ENCODE data around the gene DENND4C.
A peak's percentile ranks its signal among the peaks of the same experiment; 100 is the strongest.

DENND4C gene

DNA sequence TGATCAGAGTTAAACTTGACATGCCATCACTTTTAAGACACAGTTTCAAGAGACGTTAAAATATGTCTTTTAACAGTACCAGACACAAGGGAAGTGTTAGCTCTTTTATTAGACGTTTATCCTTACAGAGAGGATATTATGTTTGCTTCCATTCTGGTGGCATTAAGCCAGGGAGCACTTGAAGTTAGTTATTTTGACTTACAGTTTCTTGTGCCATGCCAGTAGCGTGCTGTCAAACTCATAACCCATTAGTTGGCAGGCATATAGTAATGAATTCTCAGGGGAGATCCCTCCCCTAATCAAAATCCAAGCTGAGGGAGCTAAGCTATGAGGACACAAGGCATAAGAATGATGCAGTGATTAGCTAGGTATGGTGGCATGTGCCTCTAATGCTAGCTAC is 83.1 kb downstream of the DENND4C start:
- H3K4me3 ChIP-seq (ENCODE audit: low read depth, low read length), result no peak overlapping the region
- H3K4me1 ChIP-seq (ENCODE audit: control insufficient read depth, insufficient read depth, low read length), result peaks cover 3% of the 10 kb centered on the region; the same call in 1 of the 2 replicates
- ChIA-PET CTCF (no interaction called here), POLR2A (no interaction called here)
- H3K9me3 ChIP-seq (ENCODE audit: control insufficient read depth, insufficient read depth, low read depth, low read length), result no peaks in the 10 kb centered on the region
- no peak overlapping the region for H3K27ac ChIP-seq (ENCODE audit: extremely low read depth, low read depth, low read length)
- H3K36me3 ChIP-seq (ENCODE audit: control insufficient read depth in 2 of 2, insufficient read depth in 1 of 2, low read length in 2 of 2), result peaks cover 10 to 14% of the 10 kb centered on the region in 2 experiments; a peak in 2 of 3 replicates
- no peak for TF ChIP-seq ZNF501 (tag by site-specific recombination; IDR thresholded peaks at IDR 0.05)
- no peak for TF ChIP-seq ZFP69B (tag by site-specific recombination; IDR thresholded peaks at IDR 0.05)
- TF ChIP-seq, protein P1, sequence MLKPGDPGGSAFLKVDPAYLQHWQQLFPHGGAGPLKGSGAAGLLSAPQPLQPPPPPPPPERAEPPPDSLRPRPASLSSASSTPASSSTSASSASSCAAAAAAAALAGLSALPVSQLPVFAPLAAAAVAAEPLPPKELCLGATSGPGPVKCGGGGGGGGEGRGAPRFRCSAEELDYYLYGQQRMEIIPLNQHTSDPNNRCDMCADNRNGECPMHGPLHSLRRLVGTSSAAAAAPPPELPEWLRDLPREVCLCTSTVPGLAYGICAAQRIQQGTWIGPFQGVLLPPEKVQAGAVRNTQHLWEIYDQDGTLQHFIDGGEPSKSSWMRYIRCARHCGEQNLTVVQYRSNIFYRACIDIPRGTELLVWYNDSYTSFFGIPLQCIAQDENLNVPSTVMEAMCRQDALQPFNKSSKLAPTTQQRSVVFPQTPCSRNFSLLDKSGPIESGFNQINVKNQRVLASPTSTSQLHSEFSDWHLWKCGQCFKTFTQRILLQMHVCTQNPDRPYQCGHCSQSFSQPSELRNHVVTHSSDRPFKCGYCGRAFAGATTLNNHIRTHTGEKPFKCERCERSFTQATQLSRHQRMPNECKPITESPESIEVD (tag by site-specific recombination; IDR thresholded peaks at IDR 0.05), result peak; percentile 35; the same call in 1 of the 2 replicates
- no peak for TF ChIP-seq ZNF350 (tag by site-specific recombination; IDR thresholded peaks at IDR 0.05)

DNA sequence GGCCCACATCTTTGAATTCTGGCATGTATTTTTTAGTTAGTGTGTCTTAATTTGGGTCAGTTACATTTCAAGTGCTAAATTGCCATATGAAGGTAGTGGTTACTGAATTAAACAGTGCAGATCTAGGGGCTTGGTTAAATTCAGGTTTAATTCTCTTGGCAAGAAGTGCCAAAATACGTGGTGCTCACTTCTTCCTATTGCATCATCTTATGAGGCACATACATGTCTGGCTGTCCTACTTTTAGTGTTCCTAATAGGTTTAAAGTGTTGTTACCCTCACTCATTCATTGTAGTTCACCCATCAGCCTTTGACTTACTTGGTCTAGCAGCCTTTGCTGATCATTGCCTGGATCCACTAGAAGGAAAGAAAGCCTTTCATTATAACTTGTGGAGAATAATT is 90.0 kb downstream of the DENND4C start:
- ChIA-PET CTCF (interaction anchor here (1.0 kb wide), 1 partner anchor 144 kb away, joined by 5 read pairs; no protein-coding TSS in a partner anchor), POLR2A (no interaction called here)
- Histone ChIP-seq H3K4me1 (ENCODE audit: control insufficient read depth, insufficient read depth, low read length) (no peaks in the 10 kb centered on the region), H3K36me3 (ENCODE audit: control insufficient read depth in 2 of 2, insufficient read depth in 1 of 2, low read length in 2 of 2) (peaks cover 10 to 24% of the 10 kb centered on the region in 2 experiments; a peak in 2 of 3 replicates), H3K4me3 (ENCODE audit: low read depth, low read length) (no peak overlapping the region), H3K9me3 (ENCODE audit: control insufficient read depth, insufficient read depth, low read depth, low read length) (no peaks in the 10 kb centered on the region), H3K27ac (ENCODE audit: extremely low read depth, low read depth, low read length) (no peak overlapping the region)
- TF ChIP-seq ZBTB8A (tag by site-specific recombination; IDR thresholded peaks at IDR 0.05) (no peak), ZNF544 (tag by site-specific recombination; IDR thresholded peaks at IDR 0.05) (no peak), SETDB1 (IDR thresholded peaks at IDR 0.05; ENCODE audit: insufficient read length, low read length) (no peak), ZNF768 (tag by site-specific recombination; IDR thresholded peaks at IDR 0.05) (no peak), MEIS1 (CRISPR knock-in tag; IDR thresholded peaks at IDR 0.05; ENCODE audit: borderline replicate concordance) (no peak), ZNF747 (tag by site-specific recombination; IDR thresholded peaks at IDR 0.05) (no peak), ZNF514 (tag by site-specific recombination; IDR thresholded peaks at IDR 0.05) (no peak), OVOL3 (tag by site-specific recombination; IDR thresholded peaks at IDR 0.05) (no peak), ZSCAN16 (tag by site-specific recombination; IDR thresholded peaks at IDR 0.05) (no peak)

DNA sequence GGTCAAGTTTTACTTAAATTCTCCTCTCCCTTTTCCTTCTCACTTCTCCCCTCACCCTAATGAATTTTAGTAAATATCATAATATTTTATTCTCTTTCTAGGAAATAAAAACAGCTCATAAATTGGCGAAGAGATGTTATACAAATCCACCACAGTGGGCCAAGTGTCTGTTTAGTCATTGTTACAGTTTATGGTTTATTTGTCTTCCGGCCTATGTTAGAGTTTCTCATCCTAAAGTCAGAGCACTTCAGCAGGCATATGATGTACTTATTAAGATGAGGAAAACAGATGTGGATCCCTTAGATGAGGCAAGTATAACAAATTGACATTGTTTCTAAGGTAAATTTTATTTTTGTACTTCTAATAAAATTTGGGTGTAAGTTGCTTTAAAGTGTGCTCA is 101.4 kb downstream of the DENND4C start:
- no peak overlapping the region for H3K4me3 ChIP-seq (ENCODE audit: low read depth, low read length)
- no peak overlapping the region for H3K27ac ChIP-seq (ENCODE audit: extremely low read depth, low read depth, low read length)
- CTCF ChIA-PET, result interaction anchor here (0.9 to 1.0 kb wide), 2 partner anchors 38 to 158 kb away, joined by 3 read pairs; no protein-coding TSS in a partner anchor
- POLR2A ChIA-PET, result no interaction called here
- H3K9me3 ChIP-seq (ENCODE audit: control insufficient read depth, insufficient read depth, low read depth, low read length), result no peaks in the 10 kb centered on the region
- H3K36me3 ChIP-seq (ENCODE audit: control insufficient read depth in 2 of 2, insufficient read depth in 1 of 2, low read length in 2 of 2), result peaks cover 20 to 35% of the 10 kb centered on the region in 2 experiments; a peak in 2 of 3 replicates
- no peaks in the 10 kb centered on the region for H3K4me1 ChIP-seq (ENCODE audit: control insufficient read depth, insufficient read depth, low read length)
- no peak for TF ChIP-seq YY1 (tag by site-specific recombination; IDR thresholded peaks at IDR 0.05)
- TF ChIP-seq ZNF133 (tag by site-specific recombination; IDR thresholded peaks at IDR 0.05), result no peak
- TF ChIP-seq ZNF366 (tag by site-specific recombination; conservative IDR thresholded peaks at IDR 0.05), result no peak
- no peak for TF ChIP-seq ZNF521 (tag by site-specific recombination; IDR thresholded peaks at IDR 0.05)
- TF ChIP-seq, protein P2, sequence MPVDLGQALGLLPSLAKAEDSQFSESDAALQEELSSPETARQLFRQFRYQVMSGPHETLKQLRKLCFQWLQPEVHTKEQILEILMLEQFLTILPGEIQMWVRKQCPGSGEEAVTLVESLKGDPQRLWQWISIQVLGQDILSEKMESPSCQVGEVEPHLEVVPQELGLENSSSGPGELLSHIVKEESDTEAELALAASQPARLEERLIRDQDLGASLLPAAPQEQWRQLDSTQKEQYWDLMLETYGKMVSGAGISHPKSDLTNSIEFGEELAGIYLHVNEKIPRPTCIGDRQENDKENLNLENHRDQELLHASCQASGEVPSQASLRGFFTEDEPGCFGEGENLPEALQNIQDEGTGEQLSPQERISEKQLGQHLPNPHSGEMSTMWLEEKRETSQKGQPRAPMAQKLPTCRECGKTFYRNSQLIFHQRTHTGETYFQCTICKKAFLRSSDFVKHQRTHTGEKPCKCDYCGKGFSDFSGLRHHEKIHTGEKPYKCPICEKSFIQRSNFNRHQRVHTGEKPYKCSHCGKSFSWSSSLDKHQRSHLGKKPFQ (tag by site-specific recombination; IDR thresholded peaks at IDR 0.05), result no peak
- TF ChIP-seq ZNF791 (tag by site-specific recombination; IDR thresholded peaks at IDR 0.05), result no peak
- TF ChIP-seq, protein P3, sequence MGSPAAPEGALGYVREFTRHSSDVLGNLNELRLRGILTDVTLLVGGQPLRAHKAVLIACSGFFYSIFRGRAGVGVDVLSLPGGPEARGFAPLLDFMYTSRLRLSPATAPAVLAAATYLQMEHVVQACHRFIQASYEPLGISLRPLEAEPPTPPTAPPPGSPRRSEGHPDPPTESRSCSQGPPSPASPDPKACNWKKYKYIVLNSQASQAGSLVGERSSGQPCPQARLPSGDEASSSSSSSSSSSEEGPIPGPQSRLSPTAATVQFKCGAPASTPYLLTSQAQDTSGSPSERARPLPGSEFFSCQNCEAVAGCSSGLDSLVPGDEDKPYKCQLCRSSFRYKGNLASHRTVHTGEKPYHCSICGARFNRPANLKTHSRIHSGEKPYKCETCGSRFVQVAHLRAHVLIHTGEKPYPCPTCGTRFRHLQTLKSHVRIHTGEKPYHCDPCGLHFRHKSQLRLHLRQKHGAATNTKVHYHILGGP (tag by site-specific recombination; IDR thresholded peaks at IDR 0.05), result no peak
- no peak for TF ChIP-seq ZNF266 (tag by site-specific recombination; IDR thresholded peaks at IDR 0.05; ENCODE audit: low read depth)
- TF ChIP-seq ZEB2 (tag by site-specific recombination; IDR thresholded peaks at IDR 0.05), result no peak
- TF ChIP-seq SCRT1 (tag by site-specific recombination; IDR thresholded peaks at IDR 0.05; ENCODE audit: borderline replicate concordance), result no peak
- TF ChIP-seq, protein P4, sequence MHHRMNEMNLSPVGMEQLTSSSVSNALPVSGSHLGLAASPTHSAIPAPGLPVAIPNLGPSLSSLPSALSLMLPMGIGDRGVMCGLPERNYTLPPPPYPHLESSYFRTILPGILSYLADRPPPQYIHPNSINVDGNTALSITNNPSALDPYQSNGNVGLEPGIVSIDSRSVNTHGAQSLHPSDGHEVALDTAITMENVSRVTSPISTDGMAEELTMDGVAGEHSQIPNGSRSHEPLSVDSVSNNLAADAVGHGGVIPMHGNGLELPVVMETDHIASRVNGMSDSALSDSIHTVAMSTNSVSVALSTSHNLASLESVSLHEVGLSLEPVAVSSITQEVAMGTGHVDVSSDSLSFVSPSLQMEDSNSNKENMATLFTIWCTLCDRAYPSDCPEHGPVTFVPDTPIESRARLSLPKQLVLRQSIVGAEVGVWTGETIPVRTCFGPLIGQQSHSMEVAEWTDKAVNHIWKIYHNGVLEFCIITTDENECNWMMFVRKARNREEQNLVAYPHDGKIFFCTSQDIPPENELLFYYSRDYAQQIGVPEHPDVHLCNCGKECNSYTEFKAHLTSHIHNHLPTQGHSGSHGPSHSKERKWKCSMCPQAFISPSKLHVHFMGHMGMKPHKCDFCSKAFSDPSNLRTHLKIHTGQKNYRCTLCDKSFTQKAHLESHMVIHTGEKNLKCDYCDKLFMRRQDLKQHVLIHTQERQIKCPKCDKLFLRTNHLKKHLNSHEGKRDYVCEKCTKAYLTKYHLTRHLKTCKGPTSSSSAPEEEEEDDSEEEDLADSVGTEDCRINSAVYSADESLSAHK (tag by site-specific recombination; IDR thresholded peaks at IDR 0.05), result no peak
- no peak for TF ChIP-seq ZNF433 (tag by site-specific recombination; IDR thresholded peaks at IDR 0.05; ENCODE audit: low read depth)
- no peak for TF ChIP-seq ZNF121 (tag by site-specific recombination; IDR thresholded peaks at IDR 0.05)
- TF ChIP-seq ZNF670 (tag by site-specific recombination; IDR thresholded peaks at IDR 0.05; ENCODE audit: low read depth), result no peak
